Ishikawa (cell line): Measurements from ENCODE around the gene CCKAR.

Experiments
- CEBPB ChIP-seq: IDR thresholded peaks from 2 replicates; pipeline ENCODE4 v1.6.1; 2012
- CREB1 ChIP-seq: IDR thresholded peaks from 2 replicates; pipeline ENCODE4 v1.6.1; 2012; ENCODE audit warnings: low read depth
- EGR1 ChIP-seq: IDR thresholded peaks from 2 replicates; pipeline ENCODE4 v1.6.1; 2012
- EP300 ChIP-seq: IDR thresholded peaks from 2 replicates; pipeline ENCODE4 v1.6.1; 2012; ENCODE audit warnings: borderline replicate concordance
- FOXM1 ChIP-seq: IDR thresholded peaks from 2 replicates; pipeline ENCODE4 v1.6.1; 2012; ENCODE audit warnings: low read depth, borderline replicate concordance
- NFIC ChIP-seq: IDR thresholded peaks from 2 replicates; pipeline ENCODE4 v1.6.1; 2012
- RAD21 ChIP-seq: IDR thresholded peaks from 2 replicates; pipeline ENCODE4 v1.6.1; 2012; ENCODE audit warnings: low read depth
- TAF1 ChIP-seq: IDR thresholded peaks from 2 replicates; pipeline ENCODE4 v1.6.1; 2012; ENCODE audit warnings: low read depth, mild to moderate bottlenecking
- TCF12 ChIP-seq: IDR thresholded peaks from 2 replicates; pipeline ENCODE4 v1.6.1; 2012; ENCODE audit warnings: low read depth
- TEAD4 ChIP-seq: IDR thresholded peaks from 2 replicates; pipeline ENCODE4 v1.6.1; 2012
- YY1 ChIP-seq: IDR thresholded peaks from 2 replicates; pipeline ENCODE4 v1.6.1; 2012; ENCODE audit warnings: low read depth
- ZBTB7A ChIP-seq: IDR thresholded peaks from 2 replicates; pipeline ENCODE4 v1.6.1; 2012; ENCODE audit warnings: low read depth
- TF ChIP-seq, protein P1 (sequence below): IDR thresholded peaks from 2 replicates; pipeline ENCODE4 v1.6.1; 2012
- TF ChIP-seq, protein P2 (sequence below): IDR thresholded peaks from 2 replicates; pipeline ENCODE4 v1.6.1; 2012
- TF ChIP-seq, protein P3 (sequence below): IDR thresholded peaks from 2 replicates; pipeline ENCODE4 v1.6.1; 2012; ENCODE audit warnings: low read depth, mild to moderate bottlenecking

CCKAR gene

DNA sequence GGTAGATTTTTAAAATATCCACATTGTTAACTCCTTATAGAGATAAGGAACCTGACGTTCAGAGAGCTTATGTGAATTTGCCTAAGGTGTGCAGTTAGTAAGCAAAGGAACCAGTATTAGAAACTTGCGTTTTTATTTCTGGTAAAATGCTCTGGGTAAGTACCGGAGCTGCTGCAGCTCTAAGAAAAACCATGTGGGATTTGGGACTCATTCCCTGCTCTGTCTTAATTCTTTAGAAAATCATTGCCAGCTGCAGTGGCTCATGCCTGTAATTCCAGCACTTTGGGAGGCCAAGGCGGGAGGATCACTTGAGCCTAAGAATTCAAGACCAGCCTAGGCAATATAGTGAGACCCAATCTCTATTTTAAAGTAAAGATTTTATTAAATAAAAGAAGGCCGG is 5.8 kb downstream of the CCKAR start:
- TF ChIP-seq ZBTB7A (no peak), EGR1 (no peak), CEBPB (no peak), NFIC (no peak), TEAD4 (no peak), EP300 (no peak), TAF1 (no peak), FOXM1 (no peak), RAD21 (no peak), CREB1 (no peak), TCF12 (no peak), YY1 (no peak)
- TF ChIP-seq, protein P1, sequence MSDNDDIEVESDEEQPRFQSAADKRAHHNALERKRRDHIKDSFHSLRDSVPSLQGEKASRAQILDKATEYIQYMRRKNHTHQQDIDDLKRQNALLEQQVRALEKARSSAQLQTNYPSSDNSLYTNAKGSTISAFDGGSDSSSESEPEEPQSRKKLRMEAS: no peak
- TF ChIP-seq, protein P2, sequence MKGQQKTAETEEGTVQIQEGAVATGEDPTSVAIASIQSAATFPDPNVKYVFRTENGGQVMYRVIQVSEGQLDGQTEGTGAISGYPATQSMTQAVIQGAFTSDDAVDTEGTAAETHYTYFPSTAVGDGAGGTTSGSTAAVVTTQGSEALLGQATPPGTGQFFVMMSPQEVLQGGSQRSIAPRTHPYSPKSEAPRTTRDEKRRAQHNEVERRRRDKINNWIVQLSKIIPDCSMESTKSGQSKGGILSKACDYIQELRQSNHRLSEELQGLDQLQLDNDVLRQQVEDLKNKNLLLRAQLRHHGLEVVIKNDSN: no peak
- TF ChIP-seq, protein P3, sequence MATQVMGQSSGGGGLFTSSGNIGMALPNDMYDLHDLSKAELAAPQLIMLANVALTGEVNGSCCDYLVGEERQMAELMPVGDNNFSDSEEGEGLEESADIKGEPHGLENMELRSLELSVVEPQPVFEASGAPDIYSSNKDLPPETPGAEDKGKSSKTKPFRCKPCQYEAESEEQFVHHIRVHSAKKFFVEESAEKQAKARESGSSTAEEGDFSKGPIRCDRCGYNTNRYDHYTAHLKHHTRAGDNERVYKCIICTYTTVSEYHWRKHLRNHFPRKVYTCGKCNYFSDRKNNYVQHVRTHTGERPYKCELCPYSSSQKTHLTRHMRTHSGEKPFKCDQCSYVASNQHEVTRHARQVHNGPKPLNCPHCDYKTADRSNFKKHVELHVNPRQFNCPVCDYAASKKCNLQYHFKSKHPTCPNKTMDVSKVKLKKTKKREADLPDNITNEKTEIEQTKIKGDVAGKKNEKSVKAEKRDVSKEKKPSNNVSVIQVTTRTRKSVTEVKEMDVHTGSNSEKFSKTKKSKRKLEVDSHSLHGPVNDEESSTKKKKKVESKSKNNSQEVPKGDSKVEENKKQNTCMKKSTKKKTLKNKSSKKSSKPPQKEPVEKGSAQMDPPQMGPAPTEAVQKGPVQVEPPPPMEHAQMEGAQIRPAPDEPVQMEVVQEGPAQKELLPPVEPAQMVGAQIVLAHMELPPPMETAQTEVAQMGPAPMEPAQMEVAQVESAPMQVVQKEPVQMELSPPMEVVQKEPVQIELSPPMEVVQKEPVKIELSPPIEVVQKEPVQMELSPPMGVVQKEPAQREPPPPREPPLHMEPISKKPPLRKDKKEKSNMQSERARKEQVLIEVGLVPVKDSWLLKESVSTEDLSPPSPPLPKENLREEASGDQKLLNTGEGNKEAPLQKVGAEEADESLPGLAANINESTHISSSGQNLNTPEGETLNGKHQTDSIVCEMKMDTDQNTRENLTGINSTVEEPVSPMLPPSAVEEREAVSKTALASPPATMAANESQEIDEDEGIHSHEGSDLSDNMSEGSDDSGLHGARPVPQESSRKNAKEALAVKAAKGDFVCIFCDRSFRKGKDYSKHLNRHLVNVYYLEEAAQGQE: no peak

DNA sequence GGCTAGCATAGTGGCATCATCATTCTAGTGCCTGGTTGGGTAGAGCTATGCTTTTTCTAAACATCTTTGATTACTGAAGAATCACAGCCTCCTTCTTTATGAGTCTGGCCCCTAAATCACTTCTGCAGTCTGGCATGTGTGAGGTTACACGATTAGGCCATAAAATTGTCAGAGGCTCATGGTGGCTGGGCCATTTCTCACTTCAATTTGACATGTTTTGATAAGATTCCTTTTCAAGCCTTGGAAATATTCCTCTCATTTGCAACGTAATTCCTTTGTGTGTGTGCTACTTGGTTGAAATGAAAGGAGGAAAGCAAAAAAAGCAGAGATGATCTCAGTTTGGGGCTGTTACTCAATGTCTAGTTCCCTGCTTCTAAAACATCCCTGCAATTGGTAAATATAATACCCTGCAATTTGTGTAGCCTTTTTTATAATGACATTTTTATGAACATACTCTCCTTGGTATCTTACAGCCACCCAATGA is 6.2 kb downstream of the CCKAR start:
- TF ChIP-seq NFIC (no peak), CEBPB (no peak), TCF12 (no peak), FOXM1 (no peak), TAF1 (no peak), EGR1 (no peak), RAD21 (no peak), CREB1 (no peak), ZBTB7A (no peak), EP300 (no peak), YY1 (no peak), TEAD4 (no peak)
- TF ChIP-seq, protein P1: no peak
- TF ChIP-seq, protein P3: no peak
- TF ChIP-seq, protein P2: no peak

DNA sequence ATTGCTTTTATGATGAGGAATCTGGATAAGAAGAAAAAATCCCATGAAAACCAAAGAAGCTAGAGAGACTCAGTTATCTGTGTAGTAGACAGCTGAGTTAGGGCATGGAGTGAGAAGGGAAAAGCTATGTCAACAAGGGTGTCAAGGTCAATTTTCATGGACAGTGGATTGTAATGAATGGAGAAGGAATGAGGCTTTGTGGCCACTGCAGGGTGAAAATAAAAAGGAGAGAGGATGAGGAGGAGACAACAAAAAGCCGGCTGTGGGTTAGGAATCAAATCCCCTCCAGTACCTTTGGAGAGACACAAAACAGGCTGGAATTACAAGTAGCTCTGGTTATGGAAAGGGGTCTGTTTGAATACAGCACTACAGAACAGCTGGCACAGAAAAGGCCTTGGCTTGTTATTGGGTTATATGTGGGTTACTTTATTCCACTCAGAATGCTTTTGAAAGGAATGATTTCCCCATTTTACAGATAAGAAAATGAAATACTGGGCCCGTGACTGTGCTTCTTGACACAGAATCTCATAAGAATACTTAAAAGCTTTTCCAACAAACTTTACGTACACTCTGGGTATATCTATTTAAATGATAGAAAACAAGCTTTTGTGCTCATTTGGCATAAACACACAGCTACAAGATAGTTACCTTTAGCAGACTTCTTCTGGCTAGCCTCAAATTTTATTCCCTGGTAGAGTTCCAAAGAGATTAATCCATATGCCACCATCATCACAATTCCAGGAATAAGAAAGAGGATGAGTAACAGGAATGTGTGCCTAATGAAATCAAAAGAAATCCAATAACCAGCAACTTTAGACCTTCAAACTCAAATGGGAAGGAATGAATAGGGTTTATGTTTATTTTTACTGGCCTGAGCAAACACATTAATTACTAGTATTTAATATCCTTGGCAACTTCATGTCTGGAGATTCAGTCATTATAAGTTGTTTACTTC is 7.5 kb downstream of the CCKAR start:
- TF ChIP-seq RAD21: no peak
- TF ChIP-seq, protein P1: no peak
- no peak for TF ChIP-seq FOXM1
- no peak for TF ChIP-seq NFIC
- no peak for TF ChIP-seq EP300

DNA sequence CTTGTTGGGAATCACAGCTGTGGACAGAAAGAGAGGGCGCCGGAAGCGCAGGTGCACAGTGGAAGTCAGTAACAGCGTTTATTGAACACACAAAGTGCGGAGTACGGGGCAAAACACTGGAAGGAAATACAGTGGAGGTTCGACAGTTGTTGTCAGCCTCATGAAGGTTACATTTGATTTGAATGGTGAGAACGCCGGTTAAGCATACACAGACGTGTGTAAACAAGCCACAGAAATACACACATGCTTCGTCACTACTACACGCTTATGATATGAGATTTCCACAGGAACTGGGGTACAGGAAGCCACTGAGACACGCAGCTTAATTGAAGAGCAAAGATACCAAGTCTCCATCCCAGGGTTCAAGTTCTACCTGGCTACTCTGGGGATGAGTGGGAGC is 12.0 kb downstream of the CCKAR start:
- TF ChIP-seq FOXM1: no peak
- TF ChIP-seq, protein P2: no peak
- TF ChIP-seq NFIC: no peak
- TF ChIP-seq CEBPB: no peak
- no peak for TF ChIP-seq TCF12
- no peak for TF ChIP-seq RAD21
- TF ChIP-seq, protein P3: no peak
- no peak for TF ChIP-seq CREB1
- TF ChIP-seq EP300: no peak
- TF ChIP-seq EGR1: no peak
- TF ChIP-seq YY1: no peak
- no peak for TF ChIP-seq TAF1
- no peak for TF ChIP-seq TEAD4
- TF ChIP-seq ZBTB7A: no peak
- TF ChIP-seq, protein P1: no peak
